ENCODE results near the gene FOSL2.

Gene FOSL2

DNA sequence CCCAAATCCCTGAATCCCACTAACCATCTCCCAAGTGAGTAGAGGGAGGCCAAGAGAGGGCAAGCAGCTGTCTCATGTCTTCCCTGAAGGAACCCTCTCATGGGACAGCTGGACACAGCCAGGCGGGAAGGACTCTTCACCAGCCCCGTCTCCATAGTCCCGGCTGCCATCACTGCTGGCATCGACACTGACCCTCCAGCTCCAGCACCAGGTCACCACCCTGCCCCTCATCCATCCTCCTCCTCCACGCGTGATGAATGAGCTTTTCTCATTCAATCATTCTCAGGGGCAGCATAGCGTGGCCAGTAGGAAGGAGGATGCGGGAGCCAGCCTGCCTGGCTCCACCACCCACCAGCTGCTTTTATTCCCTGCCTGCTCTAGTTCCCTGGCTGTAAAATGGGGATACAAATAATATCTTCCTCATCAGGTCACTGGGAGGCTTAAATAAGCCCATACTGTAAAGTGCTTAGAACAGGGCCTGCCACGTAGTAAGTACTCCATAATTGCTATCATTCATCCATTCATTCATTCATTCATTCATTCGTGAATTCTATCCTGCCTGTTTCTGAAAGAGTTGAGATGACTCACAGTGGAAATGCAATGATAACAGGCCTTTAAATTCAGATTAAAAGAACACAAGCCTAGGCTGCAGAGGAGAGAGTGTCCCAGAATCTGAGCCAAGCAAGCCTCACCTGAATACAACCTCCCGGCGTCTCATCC lies 30.5 kb upstream of the FOSL2 start:
- H3K4me3 ChIP-seq, result no peak overlapping the region
- DNase-seq, result no peak
- TF ChIP-seq, protein P1, sequence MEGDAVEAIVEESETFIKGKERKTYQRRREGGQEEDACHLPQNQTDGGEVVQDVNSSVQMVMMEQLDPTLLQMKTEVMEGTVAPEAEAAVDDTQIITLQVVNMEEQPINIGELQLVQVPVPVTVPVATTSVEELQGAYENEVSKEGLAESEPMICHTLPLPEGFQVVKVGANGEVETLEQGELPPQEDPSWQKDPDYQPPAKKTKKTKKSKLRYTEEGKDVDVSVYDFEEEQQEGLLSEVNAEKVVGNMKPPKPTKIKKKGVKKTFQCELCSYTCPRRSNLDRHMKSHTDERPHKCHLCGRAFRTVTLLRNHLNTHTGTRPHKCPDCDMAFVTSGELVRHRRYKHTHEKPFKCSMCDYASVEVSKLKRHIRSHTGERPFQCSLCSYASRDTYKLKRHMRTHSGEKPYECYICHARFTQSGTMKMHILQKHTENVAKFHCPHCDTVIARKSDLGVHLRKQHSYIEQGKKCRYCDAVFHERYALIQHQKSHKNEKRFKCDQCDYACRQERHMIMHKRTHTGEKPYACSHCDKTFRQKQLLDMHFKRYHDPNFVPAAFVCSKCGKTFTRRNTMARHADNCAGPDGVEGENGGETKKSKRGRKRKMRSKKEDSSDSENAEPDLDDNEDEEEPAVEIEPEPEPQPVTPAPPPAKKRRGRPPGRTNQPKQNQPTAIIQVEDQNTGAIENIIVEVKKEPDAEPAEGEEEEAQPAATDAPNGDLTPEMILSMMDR (IDR thresholded peaks at IDR 0.05), result no peak
- intact Hi-C loops (cut with DNase I; ENCODE audit: low total_unique reads), result no loop called here
- no peak overlapping the region for H3K27ac ChIP-seq
- H3K36me3 ChIP-seq, result no peaks in the 10 kb centered on the region
- peaks cover 0 to 3% of the 10 kb centered on the region in 2 donors for H3K27me3 ChIP-seq
- peaks cover 0 to under 1% (median 0%) of the 10 kb centered on the region in 4 donors for H3K4me1 ChIP-seq
- H3K9me3 ChIP-seq, result no peaks in the 10 kb centered on the region

DNA sequence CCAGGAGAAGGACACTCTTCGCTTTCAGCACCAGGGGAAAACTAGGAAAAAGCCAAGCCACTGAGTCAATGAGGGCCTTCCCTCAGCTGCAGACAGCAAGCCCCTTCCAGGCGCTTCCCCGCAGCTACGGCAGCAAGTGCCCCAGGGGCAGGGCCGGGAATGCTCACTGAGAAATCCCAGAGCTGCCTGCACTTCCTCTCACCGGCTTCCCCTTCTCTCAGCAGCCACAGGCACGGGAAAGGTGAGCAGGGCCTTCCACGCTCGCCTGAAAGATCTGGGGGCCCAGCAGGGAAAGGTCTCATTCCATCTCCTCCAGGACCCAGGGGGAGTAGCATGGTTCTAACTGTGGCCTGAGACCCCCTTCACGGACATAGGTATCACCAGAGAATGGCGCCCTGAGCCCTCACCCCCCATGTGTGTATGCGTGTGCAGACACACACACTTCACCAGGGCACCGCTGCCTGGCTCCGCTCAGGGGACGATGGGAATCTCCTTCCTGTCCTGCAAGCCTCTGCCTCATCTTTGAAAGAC lies 29.6 kb upstream of the FOSL2 start:
- Histone ChIP-seq H3K4me1 (no peaks in the 10 kb centered on the region), H3K9me3 (no peaks in the 10 kb centered on the region), H3K36me3 (no peaks in the 10 kb centered on the region), H3K27ac (no peak overlapping the region), H3K27me3 (peaks cover 0 to 3% of the 10 kb centered on the region in 2 donors), H3K4me3 (no peak overlapping the region)
- no peak for DNase-seq
- intact Hi-C loops (cut with DNase I; ENCODE audit: low total_unique reads), result no loop called here
- TF ChIP-seq, protein P1 (IDR thresholded peaks at IDR 0.05), result no peak

DNA sequence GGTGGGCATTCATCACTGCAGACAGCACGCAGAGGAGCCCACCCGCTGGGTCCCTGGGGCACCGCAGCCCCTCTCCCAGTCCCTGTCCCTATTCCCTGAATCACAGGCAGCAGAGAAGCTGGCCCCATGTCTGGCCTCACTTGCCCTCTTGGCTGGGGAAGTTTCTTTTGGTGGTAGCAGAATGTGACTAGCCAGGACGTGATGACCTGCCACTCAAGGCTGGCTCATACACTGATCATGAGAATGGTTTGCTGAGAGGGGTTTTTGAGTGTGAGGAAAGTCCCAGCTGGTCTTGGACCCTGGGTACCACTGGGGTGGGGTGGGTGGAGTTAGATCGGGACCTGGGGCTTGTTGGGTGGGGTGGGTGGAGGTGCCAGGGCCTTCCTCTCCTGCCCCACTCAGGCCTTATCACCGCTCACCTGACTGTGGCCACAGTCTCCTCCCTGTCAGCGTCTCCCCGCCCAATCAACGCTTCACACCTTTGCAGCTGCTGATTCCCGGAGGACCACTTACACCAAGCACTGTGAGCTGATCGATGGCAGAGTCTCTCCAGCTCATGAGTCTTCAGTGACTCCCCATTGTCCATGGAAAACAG lies 28.9 kb upstream of the FOSL2 start:
- Histone ChIP-seq H3K36me3 (no peaks in the 10 kb centered on the region), H3K9me3 (no peaks in the 10 kb centered on the region), H3K4me3 (no peak overlapping the region), H3K27me3 (peaks cover 0 to 3% of the 10 kb centered on the region in 2 donors), H3K27ac (no peak overlapping the region), H3K4me1 (no peaks in the 10 kb centered on the region)
- TF ChIP-seq, protein P1 (IDR thresholded peaks at IDR 0.05), result no peak
- DNase-seq, result no peak
- intact Hi-C loops (cut with DNase I; ENCODE audit: low total_unique reads), result no loop called here

DNA sequence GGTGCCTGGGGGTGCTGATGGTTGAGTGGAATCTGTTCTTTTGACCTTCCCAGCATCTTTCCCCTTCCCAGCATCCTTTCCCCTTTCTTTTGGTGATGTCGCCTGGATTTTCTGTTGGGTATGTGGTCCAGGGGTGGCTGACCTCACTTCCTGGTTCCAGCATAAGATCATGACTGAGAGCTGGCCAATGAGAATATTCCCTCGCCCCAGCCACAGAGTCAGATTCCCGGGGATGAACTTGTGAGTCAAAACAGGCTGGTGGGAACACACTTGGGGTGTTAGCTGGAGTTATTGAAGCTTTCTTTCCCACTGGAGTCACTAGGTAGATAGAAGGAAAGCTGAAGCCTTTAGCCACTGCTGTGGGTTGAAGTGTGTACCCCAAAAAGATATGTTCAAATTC lies 28.0 kb upstream of the FOSL2 start:
- no peak for DNase-seq
- Histone ChIP-seq H3K4me3 (no peak overlapping the region), H3K27ac (no peak overlapping the region), H3K36me3 (no peaks in the 10 kb centered on the region), H3K4me1 (no peaks in the 10 kb centered on the region), H3K27me3 (peaks cover 0 to 3% of the 10 kb centered on the region in 2 donors), H3K9me3 (no peaks in the 10 kb centered on the region)
- TF ChIP-seq, protein P1 (IDR thresholded peaks at IDR 0.05), result no peak
- intact Hi-C loops (cut with DNase I; ENCODE audit: low total_unique reads), result no loop called here

DNA sequence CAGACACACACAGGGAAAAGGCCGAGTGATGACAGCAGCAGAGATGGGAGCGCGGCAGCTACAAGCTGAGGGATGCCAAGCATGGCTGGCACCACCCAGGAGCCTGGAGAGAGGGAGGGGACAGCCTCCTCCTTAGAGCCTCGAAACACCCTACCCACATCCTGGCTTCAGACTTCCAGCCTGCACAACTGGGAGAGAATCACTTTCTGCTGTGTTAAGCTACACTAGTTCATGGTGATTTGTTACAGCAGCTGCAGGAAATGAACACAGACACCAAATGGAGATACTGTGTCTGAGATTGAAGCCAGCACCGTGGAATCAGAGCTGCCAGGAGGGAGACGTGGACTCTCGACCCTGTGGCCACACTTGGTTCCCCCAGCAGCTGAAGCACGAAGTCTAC lies 27.5 kb upstream of the FOSL2 start:
- Histone ChIP-seq H3K9me3 (no peaks in the 10 kb centered on the region), H3K27ac (no peak overlapping the region), H3K4me3 (no peak overlapping the region), H3K27me3 (peaks cover 0 to 3% of the 10 kb centered on the region in 2 donors), H3K4me1 (no peaks in the 10 kb centered on the region), H3K36me3 (no peaks in the 10 kb centered on the region)
- TF ChIP-seq, protein P1 (IDR thresholded peaks at IDR 0.05), result no peak
- DNase-seq, result no peak
- intact Hi-C loops (cut with DNase I; ENCODE audit: low total_unique reads), result no loop called here

Data from tibial artery (tissue), 4 donors.